T47D (cell line): ENCODE measurements around the gene ITGB5.

Experiments used
- DNase-seq, 2 experiments: peaks; one replicate each; pipeline versions ENCODE4 v3.0.0 to v3.0.0-alpha.2; 2011 to 2012; ENCODE audit warnings: low read depth in 1 of 2, low spot score in 1 of 2
- JUND ChIP-seq: IDR thresholded peaks from 2 replicates; pipeline ENCODE4 v1.6.1; 2012; ENCODE audit warnings: low read depth
- in situ Hi-C: cut with HindIII; loops from 2 replicates; pipeline ENCODE4 v1.10.0; 2016; ENCODE audit warnings: low sequenced_read_pairs, low pct_unique_long_range_greater_than_20kb

The ITGB5 gene

GRCh38 chr3:124919756-124920155 is 32.6 kb upstream of the ITGB5 start:
- no peak for TF ChIP-seq JUND
- DNase-seq, result peak in 1 of 2 experiments; percentile 11
- in situ Hi-C loops, result no loop called here

- in situ Hi-C loops, result no loop called here
- no peak for TF ChIP-seq JUND
Measured at GRCh38 chr3:124918524-124918923, 31.4 kb upstream of the ITGB5 start.

GRCh38 chr3:124916837-124917409 is 29.8 kb upstream of the ITGB5 start:
- no peak for TF ChIP-seq JUND
- DNase-seq, result no peak
- in situ Hi-C loops, result no loop called here

More at GRCh38 chr3:124918524-124918923, 31.4 kb upstream of the ITGB5 start:
- DNase-seq, result no peak

DNA sequence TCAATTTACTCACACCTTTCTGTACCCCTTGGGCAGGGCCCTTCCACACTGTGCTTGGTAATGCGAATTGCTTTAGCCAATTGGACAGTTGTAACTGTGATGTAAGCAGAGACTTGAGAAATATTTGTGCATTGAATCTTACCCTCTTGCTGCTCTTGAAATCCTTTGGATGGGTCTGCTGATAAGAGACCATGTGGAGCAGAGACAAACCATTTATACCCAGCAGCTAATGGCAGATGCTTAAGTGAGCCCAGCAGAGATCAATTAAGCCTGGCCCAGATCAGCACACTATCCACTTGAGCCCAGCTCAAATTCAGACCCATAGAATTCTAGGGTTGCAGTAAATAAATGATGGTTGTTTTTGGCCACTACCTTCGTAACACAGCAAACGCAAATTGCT is 28.1 kb upstream of the ITGB5 start:
- DNase-seq, result no peak
- in situ Hi-C loops, result no loop called here

DNA sequence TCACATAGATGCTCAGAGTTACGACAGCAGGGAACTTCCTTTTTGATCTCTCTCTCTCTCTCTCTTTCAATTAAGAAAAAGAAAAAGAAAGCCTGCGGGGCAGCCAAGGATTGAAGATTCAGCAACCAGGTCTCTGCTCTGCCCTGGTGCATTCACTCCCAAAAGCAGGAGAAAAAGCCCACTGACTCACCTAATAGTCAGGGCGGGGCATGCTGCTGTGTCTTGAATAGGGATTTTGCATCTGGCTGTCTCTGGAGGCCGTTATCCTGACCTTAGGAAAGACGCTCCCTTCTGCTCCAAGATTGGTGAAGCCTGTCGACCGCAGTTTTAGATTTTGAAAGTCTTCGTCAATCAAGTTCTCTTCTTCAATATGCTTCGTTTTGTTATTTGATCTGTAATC is 20.8 kb upstream of the ITGB5 start:
- no peak for TF ChIP-seq JUND
- in situ Hi-C loops, result no loop called here
- DNase-seq, result no peak

More for the DNA sequence above, 28.1 kb upstream of the ITGB5 start:
- no peak for TF ChIP-seq JUND

DNA sequence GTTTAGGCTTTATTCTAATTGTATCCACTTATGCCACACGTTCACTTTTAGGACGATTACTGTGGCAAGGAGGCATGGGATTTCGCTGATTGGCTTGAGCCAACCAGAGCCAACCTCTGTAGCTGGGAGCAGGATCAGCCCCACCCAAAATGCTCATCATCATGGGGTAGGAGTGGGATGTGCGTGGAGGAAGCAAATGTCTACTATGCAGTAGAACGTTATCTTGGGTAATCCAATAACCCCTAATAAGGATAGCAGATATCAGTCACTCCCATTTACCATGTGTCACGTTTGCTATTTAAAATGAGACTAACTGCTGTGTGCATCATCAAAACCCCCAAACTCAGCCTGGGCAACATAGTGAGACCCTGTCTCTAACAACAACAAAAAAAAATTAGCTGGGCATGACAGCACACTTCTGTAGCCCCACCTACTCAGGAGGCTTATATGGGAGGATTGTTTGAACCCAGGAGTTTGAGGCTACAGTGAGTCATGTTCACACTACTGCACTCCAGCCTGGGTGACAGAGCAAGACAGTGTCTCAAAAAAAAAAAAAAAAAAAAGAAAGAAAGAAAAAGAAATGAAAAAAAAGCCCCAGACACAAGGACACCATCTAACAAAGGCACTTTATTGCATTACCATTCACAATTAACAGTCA is 17.8 kb upstream of the ITGB5 start:
- DNase-seq, result no peak
- in situ Hi-C loops, result no loop called here
- no peak for TF ChIP-seq JUND

- TF ChIP-seq JUND, result no peak
- in situ Hi-C loops, result no loop called here
- no peak for DNase-seq
Measured at GRCh38 chr3:124903896-124904834, 17.0 kb upstream of the ITGB5 start.

GRCh38 chr3:124896824-124897526 is 9.8 kb upstream of the ITGB5 start:
- no peak for TF ChIP-seq JUND
- no peak for DNase-seq
- in situ Hi-C loops, result no loop called here

DNA sequence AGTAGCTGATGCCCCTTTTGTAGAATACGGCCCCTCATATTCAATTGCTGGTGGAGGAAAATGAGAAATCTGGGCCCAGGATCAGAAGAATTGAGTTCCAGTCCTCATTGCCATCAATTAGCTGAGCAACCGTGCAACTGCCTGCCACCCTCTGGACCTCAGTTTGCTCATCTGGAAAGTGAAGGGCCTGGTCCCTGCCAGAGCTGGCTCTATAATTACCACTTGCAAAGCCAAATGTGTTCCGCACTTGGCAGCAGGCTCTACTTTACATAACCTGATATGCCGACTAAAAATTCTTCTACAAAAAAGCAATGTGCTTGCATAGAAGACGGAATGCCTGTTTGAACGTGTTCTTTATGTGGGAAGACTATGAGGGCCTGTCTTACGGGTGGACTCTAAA is 8.6 kb upstream of the ITGB5 start:
- in situ Hi-C loops, result no loop called here
- TF ChIP-seq JUND, result no peak
- no peak for DNase-seq

GRCh38 chr3:124893526-124893925 is 6.4 kb upstream of the ITGB5 start:
- in situ Hi-C loops, result no loop called here

GRCh38 chr3:124890573-124891190 is 3.5 kb upstream of the ITGB5 start:
- no peak for DNase-seq
- in situ Hi-C loops, result no loop called here
- no peak for TF ChIP-seq JUND

More at GRCh38 chr3:124893526-124893925, 6.4 kb upstream of the ITGB5 start:
- no peak for TF ChIP-seq JUND
- DNase-seq, result no peak
